Keratinocyte (primary cell): ENCODE measurements around the gene PTPRR. TPM values are rescaled to one million over a fixed set of nuclear protein-coding genes. Genes with fewer than 3 reads are reported as not detected.

Experiments used
- DNase-seq: peaks from one replicate; pipeline ENCODE4 v3.0.0-alpha.2; 2011; ENCODE audit warnings: low read depth, missing footprints, low spot score
- FAIRE-seq: peaks from 2 replicates; lab custom pipeline; 2011; peaks lifted over from hg19 to GRCh38; lab: Jason Lieb, UNC
- H2AFZ ChIP-seq: 2 replicates; pipeline ENCODE4 v1.6.0; 2012; ENCODE audit warnings: low read length, control low read depth, inconsistent platforms; ENCODE audit not compliant: control insufficient read depth
- H3K27ac ChIP-seq: 2 replicates; pipeline ENCODE4 v1.5.1; 2011; ENCODE audit warnings: low read length; ENCODE audit not compliant: control insufficient read depth, insufficient read depth
- H3K27me3 ChIP-seq: 3 replicates; pipeline ENCODE4 v1.6.0; 2011; ENCODE audit warnings: low read length; ENCODE audit not compliant: control insufficient read depth, insufficient read depth; ENCODE audit errors: extremely low read depth
- H3K36me3 ChIP-seq, 2 experiments: 2 replicates in 1 of 2; 3 replicates in 1 of 2; pipeline ENCODE4 v1.5.1; 2011; ENCODE audit warnings: low read length in 2 of 2, mild to moderate bottlenecking in 1 of 2; ENCODE audit not compliant: control insufficient read depth in 2 of 2, insufficient read depth in 2 of 2; ENCODE audit errors: extremely low read depth in 1 of 2
- H3K4me1 ChIP-seq: 3 replicates; pipeline ENCODE4 v1.5.1; 2011; ENCODE audit warnings: low read length; ENCODE audit not compliant: control insufficient read depth, insufficient read depth; ENCODE audit errors: extremely low read depth
- H3K4me2 ChIP-seq: 3 replicates; pipeline ENCODE4 v1.6.0; 2011; ENCODE audit warnings: low read depth, low read length; ENCODE audit not compliant: control insufficient read depth, insufficient read depth; ENCODE audit errors: extremely low read depth
- H3K4me3 ChIP-seq, 3 experiments: fragments of 200-600 bp in 1 of 3; sonication (generic) in 1 of 3; 2 replicates in 2 of 3; 3 replicates in 1 of 3; pipeline ENCODE4 v1.5.1; 2011 to 2016; ENCODE audit warnings: low read length in 3 of 3, mild to moderate bottlenecking in 3 of 3, control low read depth in 2 of 3, inconsistent platforms in 1 of 3, low read depth in 1 of 3, mixed read lengths in 1 of 3, mixed run types in 1 of 3, moderate library complexity in 1 of 3; ENCODE audit not compliant: control insufficient read depth in 2 of 3, insufficient read depth in 2 of 3; ENCODE audit errors: extremely low read depth in 1 of 3
- H3K79me2 ChIP-seq: 2 replicates; pipeline ENCODE4 v1.6.0; 2012; ENCODE audit warnings: low read length; ENCODE audit not compliant: control insufficient read depth, insufficient read depth
- H3K9ac ChIP-seq: 3 replicates; pipeline ENCODE4 v1.6.0; 2011; ENCODE audit warnings: low read length; ENCODE audit not compliant: control insufficient read depth, insufficient read depth; ENCODE audit errors: extremely low read depth
- H3K9me1 ChIP-seq: 3 replicates; pipeline ENCODE4 v1.6.0; 2011; ENCODE audit warnings: low read length; ENCODE audit not compliant: control insufficient read depth, insufficient read depth; ENCODE audit errors: extremely low read depth
- H3K9me3 ChIP-seq: 2 replicates; pipeline ENCODE4 v1.5.1; 2012; ENCODE audit warnings: low read depth, low read length; ENCODE audit not compliant: control insufficient read depth
- H4K20me1 ChIP-seq: 3 replicates; pipeline ENCODE4 v1.6.0; 2011; ENCODE audit warnings: low read length; ENCODE audit not compliant: control insufficient read depth, insufficient read depth; ENCODE audit errors: extremely low read depth
- CTCF ChIP-seq, 3 experiments: IDR thresholded peaks in 1 of 3; conservative IDR thresholded peaks in 1 of 3; optimal IDR thresholded peaks in 1 of 3; 2 replicates in 2 of 3; 3 replicates in 1 of 3; pipeline versions ENCODE3 to v1.5.1; 2011; ENCODE audit warnings: low read length in 3 of 3, mild to moderate bottlenecking in 3 of 3, moderate library complexity in 2 of 3, control low read depth in 1 of 3, inconsistent platforms in 1 of 3; ENCODE audit not compliant: insufficient read depth in 2 of 3; ENCODE audit errors: extremely low read depth in 1 of 3
- EZH2 ChIP-seq: IDR thresholded peaks from one replicate; pipeline ENCODE4 v1.6.1; 2012; ENCODE audit warnings: inconsistent platforms, mild to moderate bottlenecking, low read length, moderate library complexity
- dilution Hi-C: fragments of 300-500 bp; cut with MboI; formaldehyde crosslinking; loops from one replicate; pipeline ENCODE4 v1.7.0; 2020; ENCODE audit warnings: low sequenced_read_pairs; ENCODE audit not compliant: extremely low pct_ligation_motif_present
- polyA plus RNA-seq, 5 experiments: library from polyadenylated mRNA; depleted of rRNA in 3 of 5; stranded (reverse) in 3 of 5; stranded (forward) in 1 of 5; unstranded in 1 of 5; fragments of >200 nt; gene quantifications; 1 replicate in 1 of 5; 2 replicates in 3 of 5; 3 replicates in 1 of 5; pipeline versions ENCODE4 v1.2.1 to v1.2.3, GENCODE V29; 2011 to 2012; ENCODE audit warnings: missing spikeins in 2 of 5, low read depth in 1 of 5, low replicate concordance in 1 of 5

PTPRR gene
- polyA plus RNA-seq, 1 donor (not counting 4 experiments of a cell fraction or from before 2014, with no cell fraction given) = 3.1 TPM

GRCh38 chr12:70798016-70798783 is 122.3 kb downstream of the PTPRR start:
- dilution Hi-C loops = no loop called here
- FAIRE-seq (no peak), DNase-seq (no peak)
- no peak overlapping the region for H3K4me3 ChIP-seq
- H3K9me1 ChIP-seq = no peaks in the 10 kb centered on the region
- H2AFZ ChIP-seq = no peak overlapping the region
- H3K79me2 ChIP-seq = no peaks in the 10 kb centered on the region
- H3K9me3 ChIP-seq = no peaks in the 10 kb centered on the region
- no peak overlapping the region for H3K4me2 ChIP-seq
- H4K20me1 ChIP-seq = no peaks in the 10 kb centered on the region
- H3K9ac ChIP-seq = no peak overlapping the region
- H3K27ac ChIP-seq = no peak overlapping the region
- H3K4me1 ChIP-seq = peaks cover 3% of the 10 kb centered on the region
- TF ChIP-seq EZH2 (no peak), CTCF (optimal IDR thresholded peaks at IDR 0.05 in 1 of 3, IDR thresholded peaks at IDR 0.05 in 1 of 3, conservative IDR thresholded peaks at IDR 0.05 in 1 of 3; ENCODE audit: extremely low read depth in 1 of 3, insufficient read depth in 2 of 3, low read length in 3 of 3) (no peak)
- H3K27me3 ChIP-seq = no peaks in the 10 kb centered on the region
- no peaks in the 10 kb centered on the region for H3K36me3 ChIP-seq

GRCh38 chr12:70796989-70797388 is 123.5 kb downstream of the PTPRR start:
- no peaks in the 10 kb centered on the region for H3K9me1 ChIP-seq
- no peaks in the 10 kb centered on the region for H3K9me3 ChIP-seq
- no peak for FAIRE-seq
- DNase-seq = no peak
- H3K79me2 ChIP-seq = no peaks in the 10 kb centered on the region
- peaks cover 3% of the 10 kb centered on the region for H3K4me1 ChIP-seq
- no peaks in the 10 kb centered on the region for H4K20me1 ChIP-seq
- no peak overlapping the region for H3K9ac ChIP-seq
- no peak overlapping the region for H2AFZ ChIP-seq
- H3K27ac ChIP-seq = no peak overlapping the region
- no peaks in the 10 kb centered on the region for H3K36me3 ChIP-seq
- dilution Hi-C loops = no loop called here
- no peak overlapping the region for H3K4me2 ChIP-seq
- TF ChIP-seq CTCF (optimal IDR thresholded peaks at IDR 0.05 in 1 of 3, IDR thresholded peaks at IDR 0.05 in 1 of 3, conservative IDR thresholded peaks at IDR 0.05 in 1 of 3; ENCODE audit: extremely low read depth in 1 of 3, insufficient read depth in 2 of 3, low read length in 3 of 3) = no peak
- TF ChIP-seq EZH2 = no peak
- H3K4me3 ChIP-seq = no peak overlapping the region
- no peaks in the 10 kb centered on the region for H3K27me3 ChIP-seq
